ENCODE measurements around the gene MUC4.
"Not testable (repeated sequence)": the region's sequence is repeated elsewhere in the genome, so short reads cannot be mapped to it uniquely, and the experiment has no call there.

MUC4 gene

GRCh38 chr3:195781236-195781635 is 30.5 kb downstream of the MUC4 start:
- DNase-seq (ENCODE audit: low spot score): not testable (repeated sequence)

- DNase-seq (ENCODE audit: low spot score): no peak
Observed at GRCh38 chr3:195777975-195778374, 33.8 kb downstream of the MUC4 start.

- no peak for DNase-seq (ENCODE audit: low spot score)
Observed at GRCh38 chr3:195774917-195775316, 36.8 kb downstream of the MUC4 start.

- DNase-seq (ENCODE audit: low spot score): no peak
Observed at GRCh38 chr3:195773956-195774537, 37.7 kb downstream of the MUC4 start.

GRCh38 chr3:195771646-195772300 is 40.0 kb downstream of the MUC4 start:
- no peak for DNase-seq (ENCODE audit: low spot score)

- not testable (repeated sequence) for DNase-seq (ENCODE audit: low spot score)
Observed at GRCh38 chr3:195770841-195771645, 40.7 kb downstream of the MUC4 start.

- no peak for DNase-seq (ENCODE audit: low spot score)
Observed at GRCh38 chr3:195770081-195770840, 41.5 kb downstream of the MUC4 start.

- DNase-seq (ENCODE audit: low spot score): no peak
Observed at GRCh38 chr3:195769551-195769950, 42.2 kb downstream of the MUC4 start.

GRCh38 chr3:195768831-195769303 is 42.9 kb downstream of the MUC4 start:
- no peak for DNase-seq (ENCODE audit: low spot score)

GRCh38 chr3:195768414-195768813 is 43.3 kb downstream of the MUC4 start:
- no peak for DNase-seq (ENCODE audit: low spot score)

GRCh38 chr3:195767792-195768191 is 43.9 kb downstream of the MUC4 start:
- no peak for DNase-seq (ENCODE audit: low spot score)

- DNase-seq (ENCODE audit: low spot score): no peak
Observed at GRCh38 chr3:195766671-195767070, 45.1 kb downstream of the MUC4 start.

- no peak for DNase-seq (ENCODE audit: low spot score)
Observed at GRCh38 chr3:195764961-195765706, 46.6 kb downstream of the MUC4 start.

GRCh38 chr3:195763843-195764825 is 47.6 kb downstream of the MUC4 start:
- no peak for DNase-seq (ENCODE audit: low spot score)

- DNase-seq (ENCODE audit: low spot score): no peak
Observed at GRCh38 chr3:195763076-195763830, 48.5 kb downstream of the MUC4 start.

GRCh38 chr3:195762611-195763010 is 49.1 kb downstream of the MUC4 start:
- no peak for DNase-seq (ENCODE audit: low spot score)

GRCh38 chr3:195762249-195762585 is 49.5 kb downstream of the MUC4 start:
- no peak for DNase-seq (ENCODE audit: low spot score)

- no peak for DNase-seq (ENCODE audit: low spot score)
Observed at GRCh38 chr3:195761567-195762248, 50.0 kb downstream of the MUC4 start.

- no peak for DNase-seq (ENCODE audit: low spot score)
Observed at GRCh38 chr3:195761123-195761566, 50.6 kb downstream of the MUC4 start.

All from hematopoietic multipotent progenitor cell treated with erythropoietin and hydrocortisone succinate and interleukin-3 and kit ligand, for 17 days (in vitro differentiated cells).